GM12891 (cell line): ENCODE measurements around the gene XCL1.

Experiments
- POLR2A ChIP-seq: IDR thresholded peaks from 2 replicates; pipeline ENCODE4 v1.6.1; 2011; ENCODE audit warnings: low read depth, low read length, control low read depth
- POLR2AphosphoS5 ChIP-seq: IDR thresholded peaks from 2 replicates; pipeline ENCODE4 v1.6.1; 2011; ENCODE audit warnings: low read depth, low read length, control low read depth

DNA sequence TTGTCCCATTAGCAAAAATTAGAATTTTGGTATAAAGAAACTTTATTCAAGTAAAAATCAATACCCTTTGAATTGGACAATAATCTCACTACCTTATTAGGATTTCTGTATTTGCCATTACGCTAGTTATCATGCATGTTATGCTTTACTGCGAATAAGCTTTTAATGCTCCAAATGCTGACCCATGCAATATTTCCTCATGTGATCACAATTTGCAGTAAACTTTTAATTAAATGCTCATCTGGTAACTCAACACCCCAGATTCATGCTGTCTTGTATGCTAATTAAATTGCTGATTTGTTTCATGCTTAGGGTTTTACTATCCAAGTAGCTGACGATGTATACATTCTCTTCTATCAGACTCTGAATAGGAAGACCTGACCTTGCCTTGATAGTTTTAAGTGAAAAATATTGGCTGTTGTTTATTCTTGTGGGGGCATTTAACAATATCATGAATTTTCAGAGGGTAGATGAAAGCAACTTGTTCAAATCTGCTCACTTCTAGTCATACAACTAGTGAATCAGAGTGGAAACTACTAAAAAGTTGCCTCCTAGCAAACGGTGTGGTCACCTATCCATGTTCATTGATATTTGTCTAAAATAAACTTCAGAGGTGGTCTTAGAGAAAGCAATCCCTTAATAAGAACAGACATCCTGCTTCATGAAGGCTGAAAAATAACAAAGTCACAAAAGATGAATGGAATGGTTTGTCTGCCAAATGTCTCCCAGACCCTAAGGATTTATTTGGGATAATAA is 5.6 kb downstream of the XCL1 start:
- TF ChIP-seq POLR2A, result no peak
- TF ChIP-seq POLR2AphosphoS5, result no peak
